ENCODE measurements around the gene STK11.

- TF ChIP-seq CTCF (IDR thresholded peaks at IDR 0.05; ENCODE audit: insufficient read depth, low read depth, low read length): no peak
- no peak for TF ChIP-seq EZH2 (IDR thresholded peaks at IDR 0.05; ENCODE audit: insufficient read depth, low read length)
Measured at GRCh38 chr19:1277061-1277460, 71.5 kb downstream of the STK11 start.
